Epithelial cell of proximal tubule (primary cell): Measurements from ENCODE around the gene LRRC38. TPM values are rescaled to one million over a fixed set of nuclear protein-coding genes. Genes with fewer than 3 reads are reported as not detected.

ENCODE experiments used
- DNase-seq: peaks from one replicate; pipeline ENCODE4 v3.0.0-alpha.2; 2011; ENCODE audit warnings: low read depth
- H3K4me3 ChIP-seq: 2 replicates; pipeline ENCODE4 v1.5.1; 2011; ENCODE audit warnings: low read depth, mild to moderate bottlenecking, low read length
- total RNA-seq: library from RNA; depleted of rRNA; stranded (reverse); fragments of >200 nt; gene quantifications from 2 replicates; pipeline ENCODE4 v1.2.3, GENCODE V29; 2015
- TF ChIP-seq, protein P1 (sequence below): conservative IDR thresholded peaks from 2 replicates; pipeline ENCODE4 v1.5.1; 2012; ENCODE audit warnings: low read depth, mild to moderate bottlenecking, low read length

Gene LRRC38
- total RNA-seq, 1 donor from 2014 or later, result not detected

DNA sequence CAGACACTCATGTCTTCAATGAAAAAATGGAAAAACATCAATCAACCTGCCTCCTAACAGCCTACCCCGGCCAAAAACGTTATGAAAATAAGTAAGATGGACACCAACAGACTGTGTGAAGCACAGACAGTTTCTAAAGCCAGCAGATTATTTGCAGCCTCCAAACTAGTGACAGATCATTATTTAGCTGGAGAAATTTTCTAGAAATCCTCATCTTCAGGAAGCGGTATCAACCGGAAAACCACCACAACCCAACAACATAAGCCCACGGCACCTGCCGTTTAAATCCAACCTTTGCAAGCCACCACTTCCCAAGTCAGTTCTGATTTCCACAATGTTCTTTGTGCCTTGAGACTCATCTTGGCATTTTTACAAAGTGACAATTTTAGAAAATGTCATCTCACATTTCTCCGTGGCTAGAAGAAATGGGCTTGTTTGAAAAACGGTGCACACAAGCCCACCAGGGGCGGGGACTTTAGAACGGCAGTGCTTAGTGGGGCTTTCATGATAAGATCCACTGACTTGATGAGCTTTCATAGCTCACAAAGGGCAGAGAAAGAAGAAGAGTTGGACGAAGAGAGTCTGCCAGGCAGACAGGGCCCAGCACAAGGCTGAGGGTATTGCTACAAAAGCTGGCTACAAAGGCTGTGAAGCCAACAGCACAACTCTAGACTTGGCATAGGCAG, 34.5 kb downstream of the LRRC38 start:
- TF ChIP-seq, protein P1, sequence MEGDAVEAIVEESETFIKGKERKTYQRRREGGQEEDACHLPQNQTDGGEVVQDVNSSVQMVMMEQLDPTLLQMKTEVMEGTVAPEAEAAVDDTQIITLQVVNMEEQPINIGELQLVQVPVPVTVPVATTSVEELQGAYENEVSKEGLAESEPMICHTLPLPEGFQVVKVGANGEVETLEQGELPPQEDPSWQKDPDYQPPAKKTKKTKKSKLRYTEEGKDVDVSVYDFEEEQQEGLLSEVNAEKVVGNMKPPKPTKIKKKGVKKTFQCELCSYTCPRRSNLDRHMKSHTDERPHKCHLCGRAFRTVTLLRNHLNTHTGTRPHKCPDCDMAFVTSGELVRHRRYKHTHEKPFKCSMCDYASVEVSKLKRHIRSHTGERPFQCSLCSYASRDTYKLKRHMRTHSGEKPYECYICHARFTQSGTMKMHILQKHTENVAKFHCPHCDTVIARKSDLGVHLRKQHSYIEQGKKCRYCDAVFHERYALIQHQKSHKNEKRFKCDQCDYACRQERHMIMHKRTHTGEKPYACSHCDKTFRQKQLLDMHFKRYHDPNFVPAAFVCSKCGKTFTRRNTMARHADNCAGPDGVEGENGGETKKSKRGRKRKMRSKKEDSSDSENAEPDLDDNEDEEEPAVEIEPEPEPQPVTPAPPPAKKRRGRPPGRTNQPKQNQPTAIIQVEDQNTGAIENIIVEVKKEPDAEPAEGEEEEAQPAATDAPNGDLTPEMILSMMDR, result no peak

DNA sequence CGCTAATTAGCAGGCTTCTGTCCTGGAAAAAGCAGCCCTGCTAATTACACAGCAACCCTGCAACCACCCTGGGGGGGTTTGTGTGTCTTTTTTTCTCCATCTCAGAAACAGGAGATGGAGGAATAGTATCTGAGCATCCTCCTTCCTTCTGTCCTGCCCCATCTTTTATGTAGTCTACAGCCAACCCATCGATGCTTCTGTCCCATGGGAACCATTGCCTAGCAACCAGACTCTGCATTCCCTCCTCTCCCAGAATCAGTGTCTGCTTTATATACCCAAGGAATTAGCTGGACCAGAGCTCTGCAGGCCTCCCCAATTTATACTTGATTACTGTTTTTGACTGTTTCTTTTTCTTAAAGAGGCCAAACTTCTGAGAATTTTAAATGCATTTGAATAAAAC, 35.1 kb downstream of the LRRC38 start:
- DNase-seq, result no peak
- TF ChIP-seq, protein P1, result no peak

More for the DNA sequence above, 34.5 kb downstream of the LRRC38 start:
- no peak for DNase-seq
- no peak overlapping the region for H3K4me3 ChIP-seq

DNA sequence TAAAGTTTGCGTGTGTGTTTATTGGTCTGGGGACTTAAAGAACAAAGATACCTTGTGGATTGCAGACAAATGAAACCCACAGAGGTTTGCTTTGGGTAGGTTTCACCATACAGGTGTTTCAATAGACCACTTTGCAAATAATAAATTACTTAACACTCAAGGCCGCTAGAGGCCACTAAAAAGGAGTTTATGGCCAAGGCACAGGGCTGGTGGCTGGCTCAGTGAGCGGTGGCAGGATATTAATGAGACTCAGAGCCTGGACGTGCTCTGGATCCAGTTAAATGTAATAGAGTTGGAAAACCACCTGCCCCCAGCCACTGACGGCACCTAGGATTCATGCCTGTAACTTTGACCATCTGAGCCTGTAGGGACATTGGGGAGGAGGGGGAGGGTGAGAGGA, 44.5 kb downstream of the LRRC38 start:
- no peak for DNase-seq
- TF ChIP-seq, protein P1, result no peak

More for the DNA sequence above, 35.1 kb downstream of the LRRC38 start:
- H3K4me3 ChIP-seq, result no peak overlapping the region

DNA sequence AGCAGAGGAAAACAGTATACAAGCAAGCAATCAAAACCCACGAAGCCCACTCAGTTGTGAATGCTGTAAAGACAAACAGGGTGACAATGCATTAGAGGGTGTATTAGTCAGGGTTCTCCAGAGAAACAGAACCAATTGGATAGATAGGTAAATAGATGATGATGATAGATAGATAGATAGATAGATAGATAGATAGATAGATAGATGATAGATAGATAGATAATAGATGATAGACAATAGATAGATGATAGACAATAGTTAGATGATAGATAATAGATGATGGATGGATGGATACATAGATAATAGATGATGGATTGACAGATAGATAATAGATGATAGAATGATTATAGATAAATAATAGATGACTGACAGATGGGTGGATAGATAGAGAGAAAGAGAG, 48.3 kb downstream of the LRRC38 start:
- no peak for DNase-seq
- H3K4me3 ChIP-seq, result no peak overlapping the region

More for the DNA sequence above, 44.5 kb downstream of the LRRC38 start:
- no peak overlapping the region for H3K4me3 ChIP-seq

DNA sequence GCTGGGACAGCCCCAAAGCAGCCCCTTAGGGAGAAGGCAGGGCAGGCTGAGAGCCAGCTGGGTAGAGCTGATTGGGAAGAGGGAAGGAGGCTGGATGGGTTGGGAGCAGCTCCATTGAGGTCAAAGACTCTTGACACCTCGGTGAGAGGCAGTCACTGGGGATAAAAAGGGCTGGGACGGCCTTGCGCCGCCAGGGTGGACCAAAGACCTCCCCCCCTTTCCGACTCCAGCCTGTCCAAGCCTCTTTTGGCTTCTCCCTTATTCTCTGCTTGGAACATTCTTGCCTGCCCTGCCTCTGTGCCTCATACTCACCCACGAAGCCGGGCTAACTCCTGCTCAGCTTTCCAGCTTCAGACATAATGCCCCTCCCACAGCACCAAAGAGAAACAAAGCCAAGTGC, 51.1 kb downstream of the LRRC38 start:
- H3K4me3 ChIP-seq, result no peak overlapping the region
- DNase-seq, result no peak
- TF ChIP-seq, protein P1, result no peak

More for the DNA sequence above, 48.3 kb downstream of the LRRC38 start:
- TF ChIP-seq, protein P1, result no peak

DNA sequence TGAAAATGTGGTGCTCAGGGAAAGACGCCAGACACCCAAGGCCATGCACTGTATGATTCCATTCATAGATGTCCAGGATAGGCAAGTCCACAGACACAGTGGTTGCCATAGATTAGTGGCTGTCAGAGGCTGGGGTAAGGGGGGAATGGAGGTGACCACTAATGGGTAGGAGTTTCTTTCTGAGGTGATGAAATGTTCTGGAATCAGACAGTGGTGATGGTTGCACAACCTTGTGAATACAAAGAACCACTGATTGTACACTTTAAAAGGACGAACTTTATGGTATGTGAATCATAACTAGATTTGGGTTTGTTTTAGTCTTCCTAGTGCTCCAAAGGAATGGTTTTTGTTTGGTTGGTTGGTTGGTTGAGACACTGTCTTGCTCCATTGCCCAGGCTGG, 51.8 kb downstream of the LRRC38 start:
- TF ChIP-seq, protein P1, result no peak
- H3K4me3 ChIP-seq, result no peak overlapping the region
- no peak for DNase-seq
